Astrocyte (in vitro differentiated cells and primary cell): Measurements from ENCODE around the gene KRT77.

Experiments used
- EZH2 ChIP-seq: IDR thresholded peaks from 2 replicates; pipeline ENCODE4 v1.6.1; 2012; ENCODE audit warnings: mild to moderate bottlenecking, low read length, inconsistent platforms; ENCODE audit not compliant: insufficient read depth
- TF ChIP-seq, protein P1 (sequence below): IDR thresholded peaks from 2 replicates; pipeline ENCODE4 v1.5.1; 2011; ENCODE audit warnings: low read depth, mild to moderate bottlenecking, inconsistent platforms, low read length, moderate library complexity; ENCODE audit not compliant: insufficient read depth

DNA sequence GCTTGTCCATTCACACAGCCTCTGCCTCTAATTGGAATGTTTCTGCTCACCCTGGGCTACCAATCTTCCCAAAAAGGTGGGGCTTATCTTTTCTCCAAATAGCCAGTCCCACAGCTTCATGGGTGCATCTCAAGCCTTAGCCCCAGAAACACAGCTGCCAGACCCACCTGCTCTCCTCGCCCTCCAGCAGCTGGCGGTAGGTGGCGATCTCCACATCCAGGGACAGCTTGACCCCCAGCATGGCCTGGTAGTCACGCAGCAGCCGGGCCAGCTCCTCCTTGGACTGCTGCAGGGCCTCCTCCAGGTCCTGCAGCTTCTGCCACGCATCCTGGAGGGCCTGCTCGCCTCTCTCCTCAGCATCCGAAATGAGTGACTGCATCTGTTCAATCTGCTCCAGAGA, 11.1 kb downstream of the KRT77 start:
- TF ChIP-seq, protein P1, sequence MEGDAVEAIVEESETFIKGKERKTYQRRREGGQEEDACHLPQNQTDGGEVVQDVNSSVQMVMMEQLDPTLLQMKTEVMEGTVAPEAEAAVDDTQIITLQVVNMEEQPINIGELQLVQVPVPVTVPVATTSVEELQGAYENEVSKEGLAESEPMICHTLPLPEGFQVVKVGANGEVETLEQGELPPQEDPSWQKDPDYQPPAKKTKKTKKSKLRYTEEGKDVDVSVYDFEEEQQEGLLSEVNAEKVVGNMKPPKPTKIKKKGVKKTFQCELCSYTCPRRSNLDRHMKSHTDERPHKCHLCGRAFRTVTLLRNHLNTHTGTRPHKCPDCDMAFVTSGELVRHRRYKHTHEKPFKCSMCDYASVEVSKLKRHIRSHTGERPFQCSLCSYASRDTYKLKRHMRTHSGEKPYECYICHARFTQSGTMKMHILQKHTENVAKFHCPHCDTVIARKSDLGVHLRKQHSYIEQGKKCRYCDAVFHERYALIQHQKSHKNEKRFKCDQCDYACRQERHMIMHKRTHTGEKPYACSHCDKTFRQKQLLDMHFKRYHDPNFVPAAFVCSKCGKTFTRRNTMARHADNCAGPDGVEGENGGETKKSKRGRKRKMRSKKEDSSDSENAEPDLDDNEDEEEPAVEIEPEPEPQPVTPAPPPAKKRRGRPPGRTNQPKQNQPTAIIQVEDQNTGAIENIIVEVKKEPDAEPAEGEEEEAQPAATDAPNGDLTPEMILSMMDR, result no peak
- no peak for TF ChIP-seq EZH2
